GM18517 (cell line): ENCODE data around the gene ATP10A.

Experiments used
- ATAC-seq: cut with Tn5 transposase; IDR thresholded peaks from one replicate; pipeline ENCODE4 v1.9.1; 2021; ENCODE audit warnings: mild to moderate bottlenecking, moderate library complexity; ENCODE audit not compliant: unreplicated experiment

The ATP10A gene

GRCh38 chr15:25687276-25687675, 175.9 kb downstream of the ATP10A start:
- ATAC-seq, result no peak

- ATAC-seq, result no peak
Measured at GRCh38 chr15:25686780-25687179, 176.3 kb downstream of the ATP10A start.

- ATAC-seq, result no peak
Measured at GRCh38 chr15:25684521-25685431, 178.4 kb downstream of the ATP10A start.

- no peak for ATAC-seq
Measured at GRCh38 chr15:25683911-25684310, 179.2 kb downstream of the ATP10A start.

- no peak for ATAC-seq
Measured at GRCh38 chr15:25683415-25683814, 179.7 kb downstream of the ATP10A start.

GRCh38 chr15:25682340-25682739, 180.8 kb downstream of the ATP10A start:
- no peak for ATAC-seq

GRCh38 chr15:25680686-25681025, 182.5 kb downstream of the ATP10A start:
- no peak for ATAC-seq

- no peak for ATAC-seq
Measured at GRCh38 chr15:25679964-25680685, 183.0 kb downstream of the ATP10A start.

GRCh38 chr15:25679492-25679891, 183.6 kb downstream of the ATP10A start:
- ATAC-seq, result no peak

GRCh38 chr15:25678500-25678855, 184.6 kb downstream of the ATP10A start:
- no peak for ATAC-seq

- ATAC-seq, result no peak
Measured at GRCh38 chr15:25677719-25678499, 185.2 kb downstream of the ATP10A start.

GRCh38 chr15:25676070-25676469, 187.1 kb downstream of the ATP10A start:
- no peak for ATAC-seq

GRCh38 chr15:25675396-25675795, 187.7 kb downstream of the ATP10A start:
- ATAC-seq, result no peak

- ATAC-seq, result no peak
Measured at GRCh38 chr15:25674913-25675312, 188.2 kb downstream of the ATP10A start.

- ATAC-seq, result no peak
Measured at GRCh38 chr15:25673972-25674371, 189.2 kb downstream of the ATP10A start.

GRCh38 chr15:25673351-25673750, 189.8 kb downstream of the ATP10A start:
- no peak for ATAC-seq

GRCh38 chr15:25671132-25671531, 192.0 kb downstream of the ATP10A start:
- no peak for ATAC-seq

- ATAC-seq, result no peak
Measured at GRCh38 chr15:25670621-25671020, 192.5 kb downstream of the ATP10A start.

- no peak for ATAC-seq
Measured at GRCh38 chr15:25670025-25670554, 193.0 kb downstream of the ATP10A start.

GRCh38 chr15:25668901-25669300, 194.2 kb downstream of the ATP10A start:
- no peak for ATAC-seq

- ATAC-seq, result no peak
Measured at GRCh38 chr15:25668236-25668795, 194.8 kb downstream of the ATP10A start.
